ENCODE data around the gene PRICKLE1. TPM values are rescaled to one million over a fixed set of nuclear protein-coding genes. Genes with fewer than 3 reads are reported as not detected.

PRICKLE1 gene
- total RNA-seq, 1 donor from 2014 or later: 0.28 TPM

GRCh38 chr12:42584651-42585111 is 4.9 kb downstream of the PRICKLE1 start:
- intact Hi-C loops (cut with micrococcal nuclease): no loop called here
- no peaks in the 10 kb centered on the region for H3K36me3 Mint-ChIP-seq (ENCODE audit: low read depth)
- no peak for DNase-seq
- no peaks in the 10 kb centered on the region for H3K9me3 Mint-ChIP-seq
- peaks cover 49% of the 10 kb centered on the region for H3K27me3 Mint-ChIP-seq
- H3K4me1 Mint-ChIP-seq: peaks cover 5% of the 10 kb centered on the region
- H3K27ac Mint-ChIP-seq: no peak overlapping the region
- H3K4me3 Mint-ChIP-seq: no peak overlapping the region

- intact Hi-C loops (cut with micrococcal nuclease): no loop called here
These were observed 6.5 kb downstream of the PRICKLE1 start for GRCh38 chr12:42583016-42583415.

GRCh38 chr12:42582498-42582897 is 7.0 kb downstream of the PRICKLE1 start:
- peaks cover 34% of the 10 kb centered on the region for H3K27me3 Mint-ChIP-seq
- no peaks in the 10 kb centered on the region for H3K9me3 Mint-ChIP-seq
- no peaks in the 10 kb centered on the region for H3K36me3 Mint-ChIP-seq (ENCODE audit: low read depth)
- H3K4me1 Mint-ChIP-seq: no peaks in the 10 kb centered on the region
- no peak for DNase-seq
- intact Hi-C loops (cut with micrococcal nuclease): no loop called here
- no peak overlapping the region for H3K27ac Mint-ChIP-seq
- H3K4me3 Mint-ChIP-seq: no peak overlapping the region

More at GRCh38 chr12:42583016-42583415, 6.5 kb downstream of the PRICKLE1 start:
- no peak overlapping the region for H3K27ac Mint-ChIP-seq
- H3K27me3 Mint-ChIP-seq: peaks cover 40% of the 10 kb centered on the region
- no peaks in the 10 kb centered on the region for H3K4me1 Mint-ChIP-seq
- DNase-seq: no peak
- H3K4me3 Mint-ChIP-seq: no peak overlapping the region
- no peaks in the 10 kb centered on the region for H3K9me3 Mint-ChIP-seq
- no peaks in the 10 kb centered on the region for H3K36me3 Mint-ChIP-seq (ENCODE audit: low read depth)

- no peak for DNase-seq
- Mint-ChIP-seq H3K27ac (no peak overlapping the region), H3K4me1 (no peaks in the 10 kb centered on the region), H3K9me3 (no peaks in the 10 kb centered on the region), H3K36me3 (ENCODE audit: low read depth) (no peaks in the 10 kb centered on the region), H3K4me3 (no peak overlapping the region), H3K27me3 (peaks cover 32% of the 10 kb centered on the region)
- intact Hi-C loops (cut with micrococcal nuclease): no loop called here
These were observed 7.5 kb downstream of the PRICKLE1 start for GRCh38 chr12:42582050-42582449.

- intact Hi-C loops (cut with micrococcal nuclease): no loop called here
- Mint-ChIP-seq H3K27me3 (peaks cover 14% of the 10 kb centered on the region), H3K4me3 (no peak overlapping the region), H3K36me3 (ENCODE audit: low read depth) (no peaks in the 10 kb centered on the region), H3K4me1 (no peaks in the 10 kb centered on the region), H3K9me3 (no peaks in the 10 kb centered on the region), H3K27ac (no peak overlapping the region)
- no peak for DNase-seq
These were observed 13.2 kb downstream of the PRICKLE1 start for GRCh38 chr12:42576374-42576773.

- DNase-seq: no peak
- H3K27ac Mint-ChIP-seq: no peak overlapping the region
- H3K4me1 Mint-ChIP-seq: no peaks in the 10 kb centered on the region
- intact Hi-C loops (cut with micrococcal nuclease): no loop called here
- no peaks in the 10 kb centered on the region for H3K9me3 Mint-ChIP-seq
- H3K36me3 Mint-ChIP-seq (ENCODE audit: low read depth): no peaks in the 10 kb centered on the region
- H3K4me3 Mint-ChIP-seq: no peak overlapping the region
- H3K27me3 Mint-ChIP-seq: peaks cover 13% of the 10 kb centered on the region
These were observed 13.8 kb downstream of the PRICKLE1 start for GRCh38 chr12:42575717-42576116.

GRCh38 chr12:42574851-42575266 is 14.7 kb downstream of the PRICKLE1 start:
- no peak for DNase-seq
- no peak overlapping the region for H3K4me3 Mint-ChIP-seq
- no peaks in the 10 kb centered on the region for H3K36me3 Mint-ChIP-seq (ENCODE audit: low read depth)
- no peaks in the 10 kb centered on the region for H3K4me1 Mint-ChIP-seq
- no peak overlapping the region for H3K27ac Mint-ChIP-seq
- intact Hi-C loops (cut with micrococcal nuclease): no loop called here
- no peaks in the 10 kb centered on the region for H3K9me3 Mint-ChIP-seq
- peaks cover 11% of the 10 kb centered on the region for H3K27me3 Mint-ChIP-seq

GRCh38 chr12:42571327-42572009 is 18.1 kb downstream of the PRICKLE1 start:
- peaks cover 11% of the 10 kb centered on the region for H3K27me3 Mint-ChIP-seq
- intact Hi-C loops (cut with micrococcal nuclease): no loop called here
- no peaks in the 10 kb centered on the region for H3K9me3 Mint-ChIP-seq
- H3K36me3 Mint-ChIP-seq (ENCODE audit: low read depth): no peaks in the 10 kb centered on the region
- no peak overlapping the region for H3K27ac Mint-ChIP-seq
- H3K4me1 Mint-ChIP-seq: no peaks in the 10 kb centered on the region
- no peak for DNase-seq
- H3K4me3 Mint-ChIP-seq: no peak overlapping the region

GRCh38 chr12:42570076-42570475 is 19.5 kb downstream of the PRICKLE1 start:
- H3K9me3 Mint-ChIP-seq: no peaks in the 10 kb centered on the region
- intact Hi-C loops (cut with micrococcal nuclease): no loop called here
- no peak overlapping the region for H3K4me3 Mint-ChIP-seq
- no peak for DNase-seq
- H3K36me3 Mint-ChIP-seq (ENCODE audit: low read depth): no peaks in the 10 kb centered on the region
- peaks cover 11% of the 10 kb centered on the region for H3K27me3 Mint-ChIP-seq
- H3K4me1 Mint-ChIP-seq: no peaks in the 10 kb centered on the region
- no peak overlapping the region for H3K27ac Mint-ChIP-seq

GRCh38 chr12:42568952-42569915 is 20.3 kb downstream of the PRICKLE1 start:
- intact Hi-C loops (cut with micrococcal nuclease): loop anchor here (1.0 kb wide), 1 partner anchor 87 kb away; no protein-coding TSS in a partner anchor
- H3K4me3 Mint-ChIP-seq: no peak overlapping the region
- no peak overlapping the region for H3K27ac Mint-ChIP-seq
- no peaks in the 10 kb centered on the region for H3K9me3 Mint-ChIP-seq
- no peaks in the 10 kb centered on the region for H3K4me1 Mint-ChIP-seq
- DNase-seq: peak; percentile 62
- peaks cover 11% of the 10 kb centered on the region for H3K27me3 Mint-ChIP-seq
- no peaks in the 10 kb centered on the region for H3K36me3 Mint-ChIP-seq (ENCODE audit: low read depth)

GRCh38 chr12:42565633-42566032 is 23.9 kb downstream of the PRICKLE1 start:
- H3K27ac Mint-ChIP-seq: no peak overlapping the region
- no peaks in the 10 kb centered on the region for H3K36me3 Mint-ChIP-seq (ENCODE audit: low read depth)
- no peak for DNase-seq
- no peak overlapping the region for H3K4me3 Mint-ChIP-seq
- intact Hi-C loops (cut with micrococcal nuclease): no loop called here
- H3K4me1 Mint-ChIP-seq: no peaks in the 10 kb centered on the region
- H3K9me3 Mint-ChIP-seq: no peaks in the 10 kb centered on the region
- peaks cover 11% of the 10 kb centered on the region for H3K27me3 Mint-ChIP-seq

- H3K27me3 Mint-ChIP-seq: peaks cover 11% of the 10 kb centered on the region
- no peaks in the 10 kb centered on the region for H3K4me1 Mint-ChIP-seq
These were observed 24.6 kb downstream of the PRICKLE1 start for GRCh38 chr12:42564996-42565395.

GRCh38 chr12:42564556-42564955 is 25.0 kb downstream of the PRICKLE1 start:
- no peaks in the 10 kb centered on the region for H3K9me3 Mint-ChIP-seq
- H3K4me1 Mint-ChIP-seq: no peaks in the 10 kb centered on the region
- no peak overlapping the region for H3K27ac Mint-ChIP-seq
- intact Hi-C loops (cut with micrococcal nuclease): no loop called here
- peaks cover 11% of the 10 kb centered on the region for H3K27me3 Mint-ChIP-seq
- H3K36me3 Mint-ChIP-seq (ENCODE audit: low read depth): no peaks in the 10 kb centered on the region
- DNase-seq: no peak
- H3K4me3 Mint-ChIP-seq: no peak overlapping the region

More at GRCh38 chr12:42564996-42565395, 24.6 kb downstream of the PRICKLE1 start:
- Mint-ChIP-seq H3K4me3 (no peak overlapping the region), H3K27ac (no peak overlapping the region), H3K9me3 (no peaks in the 10 kb centered on the region), H3K36me3 (ENCODE audit: low read depth) (no peaks in the 10 kb centered on the region)
- DNase-seq: no peak
- intact Hi-C loops (cut with micrococcal nuclease): no loop called here

GRCh38 chr12:42560977-42561376 is 28.6 kb downstream of the PRICKLE1 start:
- no peaks in the 10 kb centered on the region for H3K36me3 Mint-ChIP-seq (ENCODE audit: low read depth)
- intact Hi-C loops (cut with micrococcal nuclease): no loop called here
- H3K9me3 Mint-ChIP-seq: no peaks in the 10 kb centered on the region
- no peak for DNase-seq
- H3K4me1 Mint-ChIP-seq: no peaks in the 10 kb centered on the region
- no peak overlapping the region for H3K4me3 Mint-ChIP-seq
- H3K27me3 Mint-ChIP-seq: peaks cover 4% of the 10 kb centered on the region
- H3K27ac Mint-ChIP-seq: no peak overlapping the region

Measured in activated CD4-positive, alpha-beta T cell treated with anti-CD3 and anti-CD28 coated beads, Interleukin-2, amount 10 ng/mL, durations not matched to agents 24 days and 14 days (primary cell).